T-helper 1 cell treated with Interleukin-12 subunit alpha and Interleukin-12 subunit beta and Interleukin-4 antibody, amounts not matched to agents 30 μg/mL and 1 μg/mL, for 36 hours (primary cell): ENCODE data around the gene EFEMP1.

Experiments used
- H3K27ac Mint-ChIP-seq: one replicate; pipeline ENCODE4 v1.8.0; 2021; ENCODE audit warnings: mild to moderate bottlenecking, mixed read lengths
- H3K27me3 Mint-ChIP-seq: one replicate; pipeline ENCODE4 v1.8.0; 2021; ENCODE audit warnings: low read depth, mixed read lengths
- H3K36me3 Mint-ChIP-seq: one replicate; pipeline ENCODE4 v1.8.0; 2021; ENCODE audit warnings: low read depth, mixed read lengths
- H3K4me1 Mint-ChIP-seq: one replicate; pipeline ENCODE4 v1.8.0; 2021; ENCODE audit warnings: low read depth, mixed read lengths
- H3K4me3 Mint-ChIP-seq: one replicate; pipeline ENCODE4 v1.8.0; 2021; ENCODE audit warnings: mild to moderate bottlenecking, moderate library complexity, mixed read lengths
- H3K9me3 Mint-ChIP-seq: one replicate; pipeline ENCODE4 v1.8.0; 2021; ENCODE audit warnings: mixed read lengths

Gene EFEMP1

DNA sequence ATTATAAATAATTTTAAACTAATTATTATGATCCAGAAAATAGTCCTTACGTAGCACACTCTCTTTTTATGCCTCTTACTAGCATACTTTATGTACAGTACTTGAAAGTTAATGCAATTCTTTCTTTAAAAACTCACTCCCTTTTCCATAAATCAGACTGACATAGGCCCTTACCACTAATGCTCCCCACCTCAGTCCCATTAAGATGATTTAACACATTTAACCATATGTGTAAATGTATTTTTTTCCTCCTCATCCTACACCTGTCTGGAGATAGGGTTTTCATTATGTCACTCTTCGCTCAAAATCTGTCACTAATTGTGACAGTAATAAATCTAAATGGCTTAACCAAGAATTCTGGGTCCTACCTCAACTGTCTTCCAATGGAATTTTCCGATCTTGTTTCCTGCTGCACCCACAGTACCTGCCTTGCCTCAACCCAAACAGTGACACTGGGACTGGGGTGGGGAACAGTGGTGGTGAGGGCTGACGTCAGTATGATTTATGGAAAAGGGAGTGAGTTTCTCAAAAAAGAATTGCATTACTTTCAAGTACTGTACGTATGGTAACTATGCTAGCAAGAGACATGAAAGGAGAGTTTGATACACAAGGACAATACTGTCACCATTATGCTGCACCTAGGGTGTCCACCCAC, 25.1 kb downstream of the EFEMP1 start:
- no peak overlapping the region for H3K4me3 Mint-ChIP-seq
- no peak overlapping the region for H3K27ac Mint-ChIP-seq
- no peaks in the 10 kb centered on the region for H3K4me1 Mint-ChIP-seq
- no peaks in the 10 kb centered on the region for H3K36me3 Mint-ChIP-seq
- no peaks in the 10 kb centered on the region for H3K27me3 Mint-ChIP-seq
- H3K9me3 Mint-ChIP-seq: no peaks in the 10 kb centered on the region

DNA sequence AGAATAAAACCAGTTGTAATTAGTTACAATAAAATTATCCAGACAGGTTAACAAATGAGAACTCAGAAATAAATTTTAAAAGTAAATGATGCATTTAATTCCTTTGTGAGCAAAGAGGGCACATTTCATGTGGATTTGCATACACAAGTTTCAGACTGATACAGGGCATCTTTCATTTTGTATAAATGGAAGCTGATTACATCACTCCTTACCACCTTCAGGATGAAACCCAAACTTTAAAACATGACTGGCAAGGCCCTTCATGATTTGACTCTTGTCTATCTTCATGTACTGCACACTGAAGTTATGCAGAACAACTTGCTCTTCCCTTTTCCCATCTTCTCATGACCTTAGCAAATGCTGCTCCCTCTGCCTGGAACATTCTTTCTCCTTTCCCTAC, 26.9 kb downstream of the EFEMP1 start:
- H3K36me3 Mint-ChIP-seq: no peaks in the 10 kb centered on the region
- H3K9me3 Mint-ChIP-seq: no peaks in the 10 kb centered on the region
- no peak overlapping the region for H3K4me3 Mint-ChIP-seq
- no peak overlapping the region for H3K27ac Mint-ChIP-seq
- H3K27me3 Mint-ChIP-seq: no peaks in the 10 kb centered on the region
- no peaks in the 10 kb centered on the region for H3K4me1 Mint-ChIP-seq

DNA sequence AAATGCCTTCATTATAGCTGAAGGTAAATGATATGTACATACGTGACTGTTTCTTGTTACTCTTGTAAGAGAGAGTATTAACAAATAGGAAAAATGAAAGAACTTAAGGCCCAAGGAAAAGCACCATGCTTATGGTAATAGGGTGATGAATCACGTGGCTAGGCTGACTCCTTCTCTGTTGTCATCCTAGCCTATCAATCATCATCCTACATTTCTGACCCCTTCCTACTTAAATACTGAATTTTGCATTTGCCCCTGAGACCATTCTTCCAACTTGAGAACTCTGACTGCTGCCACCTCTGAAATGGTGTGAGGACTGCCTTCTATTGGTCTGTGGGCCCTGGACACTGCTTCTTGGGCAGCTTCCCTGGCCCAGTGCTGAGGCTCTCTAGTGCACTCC, 28.9 kb downstream of the EFEMP1 start:
- H3K36me3 Mint-ChIP-seq: no peaks in the 10 kb centered on the region
- no peaks in the 10 kb centered on the region for H3K9me3 Mint-ChIP-seq
- H3K4me1 Mint-ChIP-seq: no peaks in the 10 kb centered on the region
- no peak overlapping the region for H3K4me3 Mint-ChIP-seq
- H3K27ac Mint-ChIP-seq: no peak overlapping the region
- no peaks in the 10 kb centered on the region for H3K27me3 Mint-ChIP-seq

DNA sequence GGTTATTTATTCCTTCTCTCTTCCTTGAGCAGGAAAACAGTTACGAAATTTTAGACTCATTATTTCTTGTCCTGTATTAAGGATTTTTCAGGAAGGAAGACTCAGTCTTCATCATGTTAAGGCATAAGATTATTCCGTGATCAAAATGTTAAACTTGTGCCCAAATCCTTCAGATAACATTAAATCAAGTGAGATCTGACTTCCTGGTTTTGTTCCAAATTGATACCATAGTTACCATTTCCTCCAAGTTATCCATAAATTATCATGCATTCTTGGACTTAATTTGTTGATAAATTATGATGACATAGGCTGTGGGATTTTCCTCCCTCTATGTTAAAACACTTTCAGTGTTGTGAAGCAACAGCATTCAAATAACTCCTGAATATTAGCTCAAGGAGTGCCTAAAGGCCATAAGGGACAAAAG, 31.9 kb downstream of the EFEMP1 start:
- Mint-ChIP-seq H3K27me3 (no peaks in the 10 kb centered on the region), H3K36me3 (no peaks in the 10 kb centered on the region), H3K4me1 (no peaks in the 10 kb centered on the region), H3K27ac (no peak overlapping the region), H3K4me3 (no peak overlapping the region), H3K9me3 (no peaks in the 10 kb centered on the region)

DNA sequence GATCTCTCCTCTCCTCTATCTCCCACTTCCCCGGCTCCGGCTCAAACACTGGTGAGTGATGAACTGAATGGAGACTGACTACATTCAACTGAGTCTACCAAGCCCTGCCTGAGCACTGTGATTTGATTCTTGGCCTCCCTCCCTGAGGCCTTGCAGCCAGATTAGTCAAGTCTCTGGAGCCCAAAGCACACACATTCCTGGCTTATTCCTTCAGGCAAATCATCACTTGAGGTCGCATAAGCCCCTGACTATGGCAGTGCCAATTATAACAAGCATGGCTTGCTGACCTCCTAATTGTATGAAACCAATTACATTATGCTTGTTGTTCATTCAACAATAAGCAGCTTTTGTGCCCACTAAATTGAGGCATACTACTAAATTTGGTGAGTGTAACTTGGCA, 34.6 kb downstream of the EFEMP1 start:
- Mint-ChIP-seq H3K27ac (no peak overlapping the region), H3K36me3 (no peaks in the 10 kb centered on the region), H3K4me3 (no peak overlapping the region), H3K9me3 (no peaks in the 10 kb centered on the region), H3K27me3 (no peaks in the 10 kb centered on the region), H3K4me1 (no peaks in the 10 kb centered on the region)

DNA sequence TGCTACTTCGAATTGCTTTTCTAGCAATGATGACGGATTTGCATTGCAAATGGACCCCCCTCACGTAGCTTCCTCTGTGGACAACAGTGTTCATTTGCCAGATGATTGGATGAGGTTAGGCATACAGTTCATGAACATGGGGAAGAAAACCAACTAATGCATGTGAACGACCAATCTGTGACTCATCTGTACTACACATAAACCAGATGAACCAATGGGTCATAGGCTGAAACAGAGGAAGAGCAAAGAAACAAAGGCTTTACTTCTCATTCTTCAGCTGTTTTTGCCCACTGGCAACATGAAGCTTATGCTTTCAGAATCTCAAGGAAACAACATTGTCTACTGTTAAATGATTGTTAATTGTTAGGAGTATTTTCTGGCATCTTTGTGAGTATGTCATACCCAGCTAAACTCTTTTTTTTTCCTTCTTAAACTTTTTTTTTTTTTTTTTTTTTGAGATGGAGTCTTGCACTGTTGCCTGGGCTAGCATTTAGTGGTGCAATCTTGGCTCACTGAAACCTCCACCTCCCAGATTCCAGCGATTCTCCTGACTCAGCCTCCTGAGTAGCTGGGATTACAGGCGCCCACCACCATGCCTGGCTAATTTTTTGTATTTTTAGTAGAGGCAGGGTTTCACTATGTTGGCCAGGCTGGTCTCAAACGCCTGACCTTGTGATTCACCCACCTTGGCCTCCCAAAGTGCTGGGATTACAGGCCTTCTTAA, 35.5 kb downstream of the EFEMP1 start:
- Mint-ChIP-seq H3K27ac (no peak overlapping the region), H3K4me3 (no peak overlapping the region), H3K27me3 (no peaks in the 10 kb centered on the region), H3K9me3 (no peaks in the 10 kb centered on the region), H3K4me1 (no peaks in the 10 kb centered on the region), H3K36me3 (no peaks in the 10 kb centered on the region)

DNA sequence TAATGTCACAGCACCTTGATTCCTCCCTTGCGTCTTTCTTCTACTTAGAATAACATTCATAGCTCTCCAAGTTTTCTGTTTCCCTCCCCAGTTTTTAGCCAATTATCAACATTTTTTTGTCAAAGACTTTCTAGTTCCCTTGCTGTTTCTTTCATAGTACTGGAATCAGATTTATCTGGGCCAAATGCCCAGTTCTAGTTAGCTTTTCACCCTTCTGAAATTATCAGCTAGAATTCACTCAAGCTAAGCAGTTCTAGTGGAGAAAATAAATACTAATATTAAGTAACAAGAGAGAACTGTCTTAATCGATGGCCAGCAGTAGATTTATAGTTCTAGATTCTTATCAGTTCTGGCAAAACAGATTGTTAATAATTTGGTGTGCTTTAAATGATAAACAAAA, 36.2 kb downstream of the EFEMP1 start:
- H3K36me3 Mint-ChIP-seq: no peaks in the 10 kb centered on the region
- no peaks in the 10 kb centered on the region for H3K27me3 Mint-ChIP-seq
- no peak overlapping the region for H3K4me3 Mint-ChIP-seq
- no peaks in the 10 kb centered on the region for H3K9me3 Mint-ChIP-seq
- no peaks in the 10 kb centered on the region for H3K4me1 Mint-ChIP-seq
- no peak overlapping the region for H3K27ac Mint-ChIP-seq

DNA sequence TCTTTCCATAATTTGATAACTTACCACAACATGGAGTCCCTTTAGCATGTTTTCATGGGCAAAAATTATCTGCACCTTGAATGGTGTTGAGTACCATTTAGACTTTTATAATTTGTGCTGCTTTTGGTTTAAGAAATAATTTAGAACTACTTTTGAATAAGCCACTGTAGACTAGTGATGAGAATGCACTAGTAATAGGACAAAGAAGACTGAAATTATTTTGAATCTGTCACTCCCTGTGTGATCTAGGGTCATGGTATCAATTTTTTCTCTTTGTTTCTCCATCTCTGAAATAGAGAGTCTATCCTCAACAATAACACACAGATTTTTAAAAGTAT, 37.7 kb downstream of the EFEMP1 start:
- H3K27ac Mint-ChIP-seq: no peak overlapping the region
- H3K36me3 Mint-ChIP-seq: no peaks in the 10 kb centered on the region
- no peak overlapping the region for H3K4me3 Mint-ChIP-seq
- H3K4me1 Mint-ChIP-seq: no peaks in the 10 kb centered on the region
- H3K27me3 Mint-ChIP-seq: no peaks in the 10 kb centered on the region
- no peaks in the 10 kb centered on the region for H3K9me3 Mint-ChIP-seq

DNA sequence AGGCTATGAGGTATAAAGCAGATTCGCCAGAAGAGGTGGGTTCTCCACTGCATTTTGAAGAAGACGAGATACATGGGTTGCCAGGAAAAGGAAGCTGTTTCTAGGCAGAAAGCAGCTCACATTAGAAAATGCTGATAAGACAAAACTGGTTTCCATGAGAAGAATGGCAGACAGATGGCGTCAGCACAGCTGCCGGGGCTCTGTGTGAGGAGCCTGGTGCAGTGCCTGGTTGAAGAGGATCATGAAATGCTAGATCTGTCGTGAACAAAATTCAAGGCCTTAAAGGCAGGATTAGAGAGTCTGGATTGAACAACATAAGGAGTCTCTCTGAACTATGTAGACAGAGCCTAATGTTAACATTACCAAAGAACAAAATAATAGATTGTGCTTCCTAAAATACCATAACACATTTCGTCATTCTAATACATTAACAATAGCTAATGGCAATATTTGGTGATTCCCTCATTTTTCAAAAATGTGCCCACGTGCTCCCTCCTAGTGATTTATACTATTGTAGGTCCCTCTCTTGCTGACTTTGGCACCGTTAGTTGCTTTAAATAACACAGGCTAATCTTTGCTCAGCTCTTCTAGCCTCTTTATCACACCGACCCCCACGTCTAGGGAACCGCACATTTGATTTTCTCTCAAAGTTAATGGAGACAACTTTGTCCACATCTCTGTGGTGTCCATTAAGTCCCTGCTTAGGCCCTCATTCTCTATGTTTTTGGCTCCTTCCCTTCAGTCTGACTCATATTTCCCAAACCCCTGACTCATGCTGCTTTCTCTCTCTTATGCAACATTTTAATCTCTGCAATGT, 38.2 kb downstream of the EFEMP1 start:
- Mint-ChIP-seq H3K4me1 (no peaks in the 10 kb centered on the region), H3K4me3 (no peak overlapping the region), H3K9me3 (no peaks in the 10 kb centered on the region), H3K27me3 (no peaks in the 10 kb centered on the region), H3K27ac (no peak overlapping the region), H3K36me3 (no peaks in the 10 kb centered on the region)

DNA sequence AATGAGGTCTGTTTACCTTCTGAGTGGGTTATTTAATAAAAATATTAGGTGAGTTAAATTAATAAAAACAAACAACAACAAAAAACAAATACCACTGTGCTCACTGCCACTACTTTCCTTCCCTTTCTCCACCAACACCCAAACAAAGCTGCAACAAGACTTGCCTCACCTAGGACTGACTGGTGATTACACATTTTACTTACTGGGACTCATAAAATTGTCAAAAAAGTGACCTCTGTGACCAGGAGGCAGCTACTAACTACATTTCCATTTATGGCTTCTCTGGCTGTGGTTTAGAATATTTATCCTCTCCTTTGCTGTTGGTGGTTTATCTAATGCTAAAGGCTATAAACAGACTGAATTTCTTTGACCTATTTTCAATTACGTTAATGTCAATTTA, 39.8 kb downstream of the EFEMP1 start:
- no peaks in the 10 kb centered on the region for H3K36me3 Mint-ChIP-seq
- no peak overlapping the region for H3K4me3 Mint-ChIP-seq
- H3K9me3 Mint-ChIP-seq: no peaks in the 10 kb centered on the region
- no peak overlapping the region for H3K27ac Mint-ChIP-seq
- no peaks in the 10 kb centered on the region for H3K27me3 Mint-ChIP-seq
- no peaks in the 10 kb centered on the region for H3K4me1 Mint-ChIP-seq

DNA sequence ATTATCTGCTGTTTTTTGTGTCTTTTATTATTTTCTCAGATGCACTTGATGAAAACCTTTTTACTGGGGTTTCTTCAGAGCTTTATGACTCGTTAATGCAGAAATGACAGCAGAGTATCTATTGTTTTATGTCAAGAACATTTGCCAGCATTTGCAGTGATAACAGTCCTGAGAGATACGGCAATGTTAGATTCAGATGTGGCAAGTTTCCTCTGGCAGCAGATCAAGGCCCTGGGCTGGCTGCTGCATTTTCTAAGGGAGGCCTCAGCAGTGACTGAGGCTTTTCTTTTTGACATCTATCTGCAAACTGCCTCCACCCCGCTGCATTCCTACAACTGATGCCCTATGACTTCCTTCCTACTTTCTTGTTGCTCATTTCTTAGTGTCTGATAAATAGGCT, 40.2 kb downstream of the EFEMP1 start:
- Mint-ChIP-seq H3K9me3 (no peaks in the 10 kb centered on the region), H3K36me3 (no peaks in the 10 kb centered on the region), H3K4me3 (no peak overlapping the region), H3K27ac (no peak overlapping the region), H3K27me3 (no peaks in the 10 kb centered on the region), H3K4me1 (no peaks in the 10 kb centered on the region)

DNA sequence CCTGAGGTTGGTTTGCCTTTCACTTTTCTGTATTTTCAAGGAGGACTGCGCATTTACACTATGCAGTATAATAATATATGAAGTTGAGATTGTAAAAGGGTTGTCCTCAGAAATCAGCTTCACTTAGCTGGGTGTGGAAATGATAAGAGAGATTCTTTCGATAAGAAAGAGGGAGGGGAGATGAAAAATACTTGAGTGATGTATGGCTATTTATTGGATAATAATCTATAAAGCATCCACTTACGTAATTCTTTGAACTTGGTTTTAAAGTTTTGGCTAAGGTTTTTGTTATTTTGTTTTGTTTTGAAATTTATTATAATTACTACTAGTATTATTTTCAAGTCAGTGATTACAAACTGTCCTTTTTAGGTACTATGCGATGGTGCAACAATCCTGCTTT, 40.6 kb downstream of the EFEMP1 start:
- no peaks in the 10 kb centered on the region for H3K9me3 Mint-ChIP-seq
- H3K27me3 Mint-ChIP-seq: no peaks in the 10 kb centered on the region
- no peaks in the 10 kb centered on the region for H3K36me3 Mint-ChIP-seq
- no peak overlapping the region for H3K27ac Mint-ChIP-seq
- H3K4me3 Mint-ChIP-seq: no peak overlapping the region
- no peaks in the 10 kb centered on the region for H3K4me1 Mint-ChIP-seq

DNA sequence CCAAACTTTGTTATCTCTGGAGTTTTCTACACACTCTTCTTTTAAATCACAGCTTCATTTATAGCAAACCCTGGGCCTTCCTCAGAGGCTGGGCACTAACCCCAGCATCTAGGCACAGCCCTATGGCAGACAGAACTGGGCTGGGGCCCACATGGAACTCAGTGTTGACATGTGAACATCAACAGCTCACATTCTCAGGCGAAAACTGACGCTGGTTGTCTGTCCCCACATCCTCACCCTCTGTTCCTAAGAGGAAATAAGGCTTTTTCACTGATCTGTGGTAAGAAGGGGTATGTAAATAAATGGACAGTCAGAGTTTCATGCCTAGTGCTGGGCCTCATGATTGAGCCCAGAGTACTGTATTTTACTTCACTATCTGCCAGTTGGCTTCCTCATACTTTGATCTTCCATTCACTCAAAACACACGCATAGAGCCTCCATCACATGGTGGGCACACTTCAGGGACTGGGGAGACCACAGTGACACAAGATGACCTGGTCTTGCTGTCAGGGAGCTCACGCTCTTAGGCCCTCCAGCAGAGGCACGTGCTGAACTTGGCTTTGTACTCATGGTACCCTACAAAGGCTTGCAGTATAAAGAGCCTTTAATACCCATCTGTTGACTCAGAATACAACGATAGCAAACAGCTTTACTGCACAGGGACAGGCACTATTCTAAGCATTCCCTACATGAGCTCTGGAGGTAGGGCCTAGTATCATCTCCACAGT, 43.0 kb downstream of the EFEMP1 start:
- no peaks in the 10 kb centered on the region for H3K4me1 Mint-ChIP-seq
- no peak overlapping the region for H3K27ac Mint-ChIP-seq
- no peaks in the 10 kb centered on the region for H3K9me3 Mint-ChIP-seq
- H3K4me3 Mint-ChIP-seq: no peak overlapping the region
- H3K36me3 Mint-ChIP-seq: no peaks in the 10 kb centered on the region
- no peaks in the 10 kb centered on the region for H3K27me3 Mint-ChIP-seq

DNA sequence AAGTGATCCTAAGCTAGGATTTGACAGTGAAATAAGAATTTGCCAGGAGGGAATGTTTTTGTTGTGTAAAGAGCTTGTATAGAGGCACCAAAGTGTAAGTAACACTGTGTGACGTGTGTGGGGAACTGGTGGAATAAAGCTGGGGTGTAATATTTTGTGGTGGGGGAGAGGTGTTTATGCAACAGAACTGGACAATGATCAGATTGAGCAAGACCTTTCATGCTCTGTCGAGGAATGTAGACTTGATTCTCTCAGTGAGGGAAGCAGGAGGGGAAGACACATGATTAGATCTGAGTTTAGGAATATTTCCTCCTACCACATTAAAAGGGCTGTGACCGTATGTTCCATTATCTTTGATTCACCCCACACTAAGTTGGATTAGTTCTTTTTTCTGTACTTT, 43.6 kb downstream of the EFEMP1 start:
- Mint-ChIP-seq H3K36me3 (no peaks in the 10 kb centered on the region), H3K4me1 (no peaks in the 10 kb centered on the region), H3K27me3 (no peaks in the 10 kb centered on the region), H3K9me3 (no peaks in the 10 kb centered on the region), H3K4me3 (no peak overlapping the region), H3K27ac (no peak overlapping the region)

DNA sequence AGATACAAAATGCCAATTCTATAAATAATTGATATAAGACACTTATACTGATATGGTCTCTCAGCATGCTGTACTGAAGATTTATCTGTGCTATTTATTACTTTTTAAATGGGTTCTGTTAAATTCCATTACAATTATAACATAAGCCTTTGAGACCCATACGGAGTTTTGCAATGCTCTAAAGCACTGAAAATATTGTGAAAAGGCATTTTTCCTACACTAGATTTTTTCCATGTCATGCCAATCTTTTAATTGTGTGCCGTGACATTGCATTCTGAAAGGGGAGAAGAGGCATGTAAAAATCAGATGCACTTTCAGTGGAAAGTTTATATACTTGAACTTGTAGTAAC, 46.5 kb downstream of the EFEMP1 start:
- Mint-ChIP-seq H3K4me1 (no peaks in the 10 kb centered on the region), H3K9me3 (no peaks in the 10 kb centered on the region), H3K36me3 (no peaks in the 10 kb centered on the region), H3K27ac (no peak overlapping the region), H3K27me3 (no peaks in the 10 kb centered on the region), H3K4me3 (no peak overlapping the region)
